B cell (primary cell): Measurements from ENCODE around the gene ITGB7. TPM values are rescaled to one million over a fixed set of nuclear protein-coding genes. Genes with fewer than 3 reads are reported as not detected.

Experiments used
- ATAC-seq: fragments of 200-7000 bp; cut with Tn5 transposase; one replicate; pipeline ENCODE4 v1.10.0; 2021; ENCODE audit warnings: low read depth, mild to moderate bottlenecking, moderate number of reproducible peaks, moderate library complexity
- CTCF ChIA-PET: fragments of 350-600 bp; sonication (Branson Sonifier 250); formaldehyde crosslinking; loops from one replicate; lab custom pipeline; 2021; ENCODE audit warnings: antibody characterized with exemption, inconsistent platforms; lab: Charles Lee
- POLR2A ChIA-PET: fragments of 350-600 bp; sonication (Branson Sonifier 250); formaldehyde crosslinking; loops from one replicate; lab custom pipeline; 2021; ENCODE audit warnings: antibody characterized with exemption; lab: Charles Lee
- DNase-seq: peaks from one replicate; pipeline ENCODE4 v3.0.0; 2013
- H2AFZ ChIP-seq: 2 replicates; pipeline ENCODE4 v1.6.1; 2012; ENCODE audit warnings: mild to moderate bottlenecking, low read depth, low read length; ENCODE audit not compliant: insufficient read depth, poor library complexity, severe bottlenecking
- H3K27ac ChIP-seq, 2 donors: 1 replicate in 1 of 2; 2 replicates in 1 of 2; pipeline ENCODE4 v1.5.1; 2012 to 2013; ENCODE audit warnings: low read length in 2 of 2, mild to moderate bottlenecking in 2 of 2, moderate library complexity in 1 of 2
- H3K27me3 ChIP-seq, 4 experiments: fragments of 200-600 bp in 1 of 4; sonication (generic) in 1 of 4; replicated peaks in 1 of 4; 1 replicate in 2 of 4; 2 replicates in 2 of 4; pipeline versions ENCODE4 v1.6.1 to v1.7.0; 2013 to 2016; ENCODE audit warnings: low read length in 3 of 4, mild to moderate bottlenecking in 2 of 4, mixed read lengths in 1 of 4, moderate library complexity in 1 of 4; ENCODE audit not compliant: insufficient read depth in 4 of 4, control insufficient read depth in 3 of 4; ENCODE audit errors: control extremely low read depth in 1 of 4
- H3K36me3 ChIP-seq, 2 experiments: replicated peaks in 1 of 2; 1 replicate in 1 of 2; 2 replicates in 1 of 2; pipeline versions ENCODE4 v1.6.1 to v1.7.1; 2013; ENCODE audit warnings: low read length in 1 of 2; ENCODE audit not compliant: insufficient read depth in 2 of 2, control insufficient read depth in 1 of 2; ENCODE audit errors: control extremely low read depth in 1 of 2, extremely low read depth in 1 of 2
- H3K4me1 ChIP-seq, 2 donors: fragments of 200-600 bp in 1 of 2; sonication (generic) in 1 of 2; 1 replicate in 1 of 2; 2 replicates in 1 of 2; pipeline versions ENCODE4 v1.5.1 to v1.6.1; 2013 to 2017; ENCODE audit warnings: low read length in 2 of 2; ENCODE audit not compliant: control insufficient read depth in 2 of 2, insufficient read depth in 2 of 2
- H3K4me2 ChIP-seq: replicated peaks from 2 replicates; pipeline ENCODE3; 2012; ENCODE audit warnings: mild to moderate bottlenecking, low read depth, low read length; ENCODE audit not compliant: poor library complexity, severe bottlenecking
- H3K4me3 ChIP-seq, 5 experiments: fragments of 200-600 bp in 1 of 5; sonication (generic) in 1 of 5; 1 replicate in 3 of 5; 2 replicates in 2 of 5; pipeline versions ENCODE4 v1.5.1 to v1.7.0; 2011 to 2016; ENCODE audit warnings: low read length in 4 of 5, mild to moderate bottlenecking in 4 of 5, low read depth in 2 of 5, control low read depth in 1 of 5, moderate library complexity in 1 of 5; ENCODE audit not compliant: insufficient read depth in 1 of 5; ENCODE audit errors: control extremely low read depth in 1 of 5, extremely low read depth in 1 of 5
- H3K79me2 ChIP-seq: fragments of 200-600 bp; sonication (generic); one replicate; pipeline ENCODE4 v1.6.0; 2016; ENCODE audit warnings: low read length; ENCODE audit not compliant: control insufficient read depth, insufficient read depth
- H3K9ac ChIP-seq: fragments of 200-600 bp; sonication (generic); 2 replicates; pipeline ENCODE4 v1.6.1; 2017; ENCODE audit warnings: mild to moderate bottlenecking, low read length, moderate library complexity
- H3K9me3 ChIP-seq, 3 donors: one replicate each; pipeline versions ENCODE4 v1.6.1 to v1.7.1; 2013; ENCODE audit warnings: low read length in 2 of 3; ENCODE audit not compliant: control insufficient read depth in 2 of 3, insufficient read depth in 1 of 3; ENCODE audit errors: control extremely low read depth in 1 of 3
- H4K20me1 ChIP-seq: 2 replicates; pipeline ENCODE4 v1.6.0; 2012; ENCODE audit warnings: mild to moderate bottlenecking, low read length; ENCODE audit not compliant: insufficient read depth, control insufficient read depth, poor library complexity, severe bottlenecking
- H3K27ac Mint-ChIP-seq: one replicate; pipeline ENCODE4 v1.8.0; 2021; ENCODE audit warnings: mixed read lengths
- H3K27me3 Mint-ChIP-seq: one replicate; pipeline ENCODE4 v1.8.0; 2021; ENCODE audit warnings: mixed read lengths
- H3K4me1 Mint-ChIP-seq: one replicate; pipeline ENCODE4 v1.8.0; 2021; ENCODE audit warnings: mixed read lengths
- H3K4me3 Mint-ChIP-seq: one replicate; pipeline ENCODE4 v1.8.0; 2021; ENCODE audit warnings: mixed read lengths
- H3K9me3 Mint-ChIP-seq: one replicate; pipeline ENCODE4 v1.8.0; 2022; ENCODE audit warnings: mixed read lengths; ENCODE audit not compliant: insufficient read depth
- EZH2 ChIP-seq: IDR thresholded peaks from 2 replicates; pipeline ENCODE4 v1.6.1; 2012; ENCODE audit warnings: borderline replicate concordance, low read depth, mild to moderate bottlenecking, moderate library complexity, low read length; ENCODE audit not compliant: insufficient read depth, poor library complexity, severe bottlenecking
- WGBS: methylation state at CpG from one replicate; pipeline ENCODE4 v1.1.5; 2013; ENCODE audit warnings: missing lambda C conversion rate; ENCODE audit not compliant: insufficient coverage; 5-methylcytosine and 5-hydroxymethylcytosine counted together
- intact Hi-C: fragments of 100-400 bp; cut with micrococcal nuclease; formaldehyde crosslinking; loops from one replicate; pipeline ENCODE4 v1.10.0; 2022
- polyA plus RNA-seq: library from polyadenylated mRNA; depleted of rRNA; stranded (reverse); fragments of >200 nt; gene quantifications from 2 replicates; pipeline ENCODE4 v1.2.3, GENCODE V29; 2012
- total RNA-seq, 2 donors: library from RNA; stranded (reverse); fragments of 120-200 nt in 1 of 2; gene quantifications; 1 replicate in 1 of 2; 2 replicates in 1 of 2; pipeline versions ENCODE4 v1.2.3 to v1.2.4, GENCODE V29; 2013 to 2022
- TF ChIP-seq, protein P1 (sequence below): fragments of 200-600 bp; IDR thresholded peaks from one replicate; pipeline ENCODE4 v1.8.0; 2022; ENCODE audit warnings: antibody characterized with exemption, mild to moderate bottlenecking

ITGB7 gene
- total and polyA plus RNA-seq, 2 donors (not counting 1 experiment from before 2014, with no cell fraction given) = 199 to 265 TPM

DNA sequence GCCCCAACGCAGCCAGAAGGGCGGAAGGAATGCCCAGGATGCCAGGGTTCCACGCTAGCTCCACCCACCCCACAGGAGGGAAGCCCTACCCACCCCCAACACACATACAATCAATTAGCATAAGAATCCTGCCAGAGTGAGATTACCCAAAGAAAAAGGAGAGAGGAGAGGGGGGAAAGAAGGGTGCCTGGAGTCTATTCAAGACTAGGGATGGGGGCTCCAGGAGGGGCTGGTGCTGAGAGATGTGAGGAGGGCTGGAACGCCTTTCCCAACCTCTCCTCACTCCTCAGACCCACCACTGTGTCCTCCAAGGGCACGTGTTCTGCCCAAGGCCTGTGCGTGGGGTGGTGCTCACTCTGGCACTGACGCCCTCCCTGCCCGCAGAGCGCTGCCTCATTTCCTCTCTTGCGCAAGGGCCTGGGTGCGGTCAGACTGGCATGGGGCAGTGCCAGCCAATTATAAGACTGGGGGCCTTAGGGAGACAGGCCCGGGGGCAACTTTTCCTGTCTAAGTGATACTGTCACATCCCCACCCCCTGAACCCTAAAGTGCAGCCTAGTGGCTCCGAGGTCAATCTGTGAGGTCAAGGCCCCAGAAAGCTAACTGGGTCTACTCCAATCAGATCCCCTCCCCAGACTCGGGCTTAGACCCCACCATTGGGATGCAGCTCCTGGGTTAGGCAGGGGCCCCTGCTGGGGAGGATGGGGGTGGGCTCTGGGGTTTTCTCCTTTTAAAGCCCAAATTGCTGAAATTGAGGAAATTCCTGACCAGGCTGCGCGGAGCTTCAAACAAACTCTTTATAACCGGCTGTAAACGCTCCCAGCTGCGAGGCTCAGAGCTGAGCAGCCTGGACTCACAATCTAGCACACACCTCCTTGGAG lies 10.2 kb upstream of the ITGB7 start:
- peak overlapping the region; percentile 61 for H3K4me3 Mint-ChIP-seq
- Histone ChIP-seq H2AFZ (no peak overlapping the region), H3K4me1 (peaks cover 43 to 51% of the 10 kb centered on the region in 2 donors), H3K27me3 (no peaks in the 10 kb centered on the region), H3K4me3 (no peak overlapping the region), H3K79me2 (no peaks in the 10 kb centered on the region), H3K36me3 (peaks cover 0 to 4% of the 10 kb centered on the region in 2 experiments), H3K9ac (no peak overlapping the region), H3K9me3 (no peaks in the 10 kb centered on the region), H3K27ac (peak overlapping the region in 1 of 2 donors; percentile 61), H3K4me2 (peak overlapping the region; percentile 52), H4K20me1 (no peaks in the 10 kb centered on the region)
- CTCF ChIA-PET = interaction anchor here (0.8 to 17.1 kb wide), 10 partner anchors 11 to 152 kb away, joined by 3 to 721 read pairs (median 44); partner anchors contain the start of genes AAAS, ESPL1, ITGB7 and MYG1
- no peaks in the 10 kb centered on the region for H3K27me3 Mint-ChIP-seq
- no peaks in the 10 kb centered on the region for H3K9me3 Mint-ChIP-seq
- peak overlapping the region; percentile 80 for H3K27ac Mint-ChIP-seq
- TF ChIP-seq EZH2 = no peak
- TF ChIP-seq, protein P1, sequence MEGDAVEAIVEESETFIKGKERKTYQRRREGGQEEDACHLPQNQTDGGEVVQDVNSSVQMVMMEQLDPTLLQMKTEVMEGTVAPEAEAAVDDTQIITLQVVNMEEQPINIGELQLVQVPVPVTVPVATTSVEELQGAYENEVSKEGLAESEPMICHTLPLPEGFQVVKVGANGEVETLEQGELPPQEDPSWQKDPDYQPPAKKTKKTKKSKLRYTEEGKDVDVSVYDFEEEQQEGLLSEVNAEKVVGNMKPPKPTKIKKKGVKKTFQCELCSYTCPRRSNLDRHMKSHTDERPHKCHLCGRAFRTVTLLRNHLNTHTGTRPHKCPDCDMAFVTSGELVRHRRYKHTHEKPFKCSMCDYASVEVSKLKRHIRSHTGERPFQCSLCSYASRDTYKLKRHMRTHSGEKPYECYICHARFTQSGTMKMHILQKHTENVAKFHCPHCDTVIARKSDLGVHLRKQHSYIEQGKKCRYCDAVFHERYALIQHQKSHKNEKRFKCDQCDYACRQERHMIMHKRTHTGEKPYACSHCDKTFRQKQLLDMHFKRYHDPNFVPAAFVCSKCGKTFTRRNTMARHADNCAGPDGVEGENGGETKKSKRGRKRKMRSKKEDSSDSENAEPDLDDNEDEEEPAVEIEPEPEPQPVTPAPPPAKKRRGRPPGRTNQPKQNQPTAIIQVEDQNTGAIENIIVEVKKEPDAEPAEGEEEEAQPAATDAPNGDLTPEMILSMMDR = no peak
- POLR2A ChIA-PET = interaction anchor here (2.0 kb wide), 1 partner anchor 9 kb away, joined by 7 read pairs; no protein-coding TSS in a partner anchor
- intact Hi-C loops = no loop called here
- DNase-seq = no peak
- 54% methylated on average over 14 of the region's 19 CpGs for WGBS
- H3K4me1 Mint-ChIP-seq = peaks cover 64% of the 10 kb centered on the region
- ATAC-seq = no peak
